HG03045 (cell line): ENCODE data around the gene ADM5.

ENCODE experiments used
- ATAC-seq: cut with Tn5 transposase; IDR thresholded peaks from one replicate; pipeline ENCODE4 v1.9.1; 2021; ENCODE audit warnings: mild to moderate bottlenecking, moderate library complexity; ENCODE audit not compliant: unreplicated experiment

The ADM5 gene

DNA sequence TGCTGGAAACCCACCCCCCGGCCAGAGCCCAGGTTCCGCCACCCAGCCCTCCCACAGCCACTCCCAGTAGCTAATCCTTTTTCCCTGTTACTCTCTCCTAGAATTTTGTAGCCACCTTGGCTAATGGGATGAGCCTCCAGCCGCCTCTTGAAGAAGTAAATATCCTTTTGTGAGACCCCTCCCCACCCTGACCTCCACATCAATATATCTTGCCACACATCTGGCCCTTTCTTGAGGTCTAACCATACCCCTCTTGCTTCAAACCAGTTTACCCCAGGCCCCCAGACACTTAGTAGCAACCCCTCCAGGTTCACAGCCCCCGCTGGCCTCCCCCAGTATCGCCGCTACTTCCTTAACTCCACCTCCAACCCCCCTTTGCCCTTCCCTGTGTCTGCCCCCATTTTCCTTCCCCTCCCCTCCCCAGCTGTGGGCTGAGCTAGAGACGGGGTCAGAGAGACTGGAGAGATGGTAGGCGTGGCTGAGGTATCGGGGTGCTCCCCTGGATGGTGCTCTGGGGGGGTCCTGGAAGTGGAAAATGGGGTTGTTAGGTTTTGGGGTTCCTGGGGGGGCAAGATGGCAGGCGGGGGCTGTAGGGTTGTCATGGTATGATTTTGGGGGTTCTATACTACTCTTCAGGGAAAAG lies 9.5 kb upstream of the ADM5 start:
- ATAC-seq, result no peak

DNA sequence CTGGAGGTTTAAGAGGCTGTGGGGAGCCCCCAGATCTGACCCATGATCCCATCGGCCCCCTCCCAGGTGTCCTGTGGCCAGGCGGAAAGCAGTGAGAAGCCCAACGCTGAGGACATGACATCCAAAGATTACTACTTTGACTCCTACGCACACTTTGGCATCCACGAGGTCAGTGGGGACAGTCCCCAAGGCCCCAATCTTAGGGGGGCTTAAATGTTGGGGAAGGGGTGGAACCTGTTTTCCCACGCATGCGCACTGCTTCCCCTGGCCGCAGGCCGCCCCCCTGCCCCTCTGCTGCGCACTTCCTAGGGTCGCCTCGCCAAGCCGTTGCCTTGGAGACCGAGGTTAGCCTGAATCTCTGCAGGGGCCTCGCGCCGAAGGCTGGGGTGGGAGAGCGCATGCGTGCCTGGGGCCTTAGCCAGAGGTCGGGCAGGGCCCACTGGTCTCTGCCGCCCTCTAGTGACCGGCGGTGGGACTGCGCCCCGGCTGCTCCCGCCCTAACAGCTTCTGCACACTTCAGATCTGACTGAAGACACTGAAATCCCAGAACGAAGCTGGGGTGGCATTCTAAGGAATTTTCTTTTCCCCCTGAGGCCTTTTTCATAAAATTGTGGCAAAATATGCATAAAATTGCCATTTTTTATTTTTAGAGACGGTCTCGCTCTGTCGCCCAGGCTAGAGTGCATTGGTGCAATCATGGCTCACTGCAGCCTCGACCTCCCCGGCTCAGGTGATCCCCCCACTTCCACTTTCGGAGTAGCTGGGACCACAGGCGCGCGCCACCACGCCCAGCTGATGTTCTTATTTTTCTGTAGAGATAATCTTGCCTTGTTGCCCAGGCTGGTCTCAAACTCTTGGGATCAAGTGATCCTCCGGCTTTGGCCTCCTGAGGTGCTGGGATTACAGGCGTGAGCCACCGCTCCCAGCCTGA lies 8.7 kb upstream of the ADM5 start:
- no peak for ATAC-seq

DNA sequence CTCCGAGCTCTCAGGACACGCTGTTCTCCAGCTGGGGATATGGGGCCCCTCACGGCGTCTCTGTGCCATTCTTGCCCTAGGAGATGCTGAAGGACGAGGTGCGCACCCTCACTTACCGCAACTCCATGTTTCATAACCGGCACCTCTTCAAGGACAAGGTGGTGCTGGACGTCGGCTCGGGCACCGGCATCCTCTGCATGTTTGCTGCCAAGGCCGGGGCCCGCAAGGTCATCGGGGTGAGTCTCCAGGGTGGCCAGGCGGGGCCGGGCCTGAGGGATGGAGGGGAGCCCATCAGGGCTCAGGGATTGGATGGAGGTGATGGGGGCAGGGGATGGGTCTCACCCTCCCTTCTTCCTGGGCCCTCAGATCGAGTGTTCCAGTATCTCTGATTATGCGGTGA lies 7.6 kb upstream of the ADM5 start:
- no peak for ATAC-seq

DNA sequence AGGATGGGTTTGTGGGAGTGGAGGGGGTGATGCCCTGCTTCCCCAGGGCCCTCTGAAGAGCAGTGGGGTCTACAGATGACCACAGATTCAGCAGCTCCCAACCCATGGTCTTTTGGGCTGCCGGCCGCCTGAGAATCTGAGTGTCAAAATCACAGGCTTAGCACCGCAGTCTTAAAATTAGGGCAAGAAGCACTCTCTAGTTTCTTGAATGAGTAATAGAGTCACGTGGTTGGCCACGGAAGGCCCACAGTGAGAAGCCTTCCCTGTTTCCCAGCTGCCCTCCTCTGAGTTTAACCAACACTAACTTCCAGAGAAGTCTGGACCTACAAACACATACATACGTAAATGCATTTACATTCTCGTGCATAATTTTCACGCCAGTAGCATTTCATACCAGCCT lies 7.1 kb upstream of the ADM5 start:
- ATAC-seq, result no peak

DNA sequence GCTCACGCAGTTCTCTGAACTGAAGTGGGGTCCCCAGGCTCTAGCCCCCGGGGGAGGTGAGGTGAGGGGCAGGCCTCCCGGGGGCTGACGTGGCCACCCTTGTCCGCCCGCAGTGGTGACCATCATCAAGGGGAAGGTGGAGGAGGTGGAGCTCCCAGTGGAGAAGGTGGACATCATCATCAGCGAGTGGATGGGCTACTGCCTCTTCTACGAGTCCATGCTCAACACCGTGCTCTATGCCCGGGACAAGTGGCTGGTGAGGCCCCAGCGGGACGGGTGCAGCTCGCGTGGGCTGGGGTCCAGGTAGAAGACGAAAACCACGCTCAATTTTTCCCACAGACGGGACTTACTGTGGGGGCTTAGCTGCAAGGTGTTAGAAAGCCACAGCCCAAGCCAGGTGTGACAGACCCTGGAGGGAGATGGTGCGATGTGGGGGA lies 5.6 kb upstream of the ADM5 start:
- ATAC-seq, result no peak

DNA sequence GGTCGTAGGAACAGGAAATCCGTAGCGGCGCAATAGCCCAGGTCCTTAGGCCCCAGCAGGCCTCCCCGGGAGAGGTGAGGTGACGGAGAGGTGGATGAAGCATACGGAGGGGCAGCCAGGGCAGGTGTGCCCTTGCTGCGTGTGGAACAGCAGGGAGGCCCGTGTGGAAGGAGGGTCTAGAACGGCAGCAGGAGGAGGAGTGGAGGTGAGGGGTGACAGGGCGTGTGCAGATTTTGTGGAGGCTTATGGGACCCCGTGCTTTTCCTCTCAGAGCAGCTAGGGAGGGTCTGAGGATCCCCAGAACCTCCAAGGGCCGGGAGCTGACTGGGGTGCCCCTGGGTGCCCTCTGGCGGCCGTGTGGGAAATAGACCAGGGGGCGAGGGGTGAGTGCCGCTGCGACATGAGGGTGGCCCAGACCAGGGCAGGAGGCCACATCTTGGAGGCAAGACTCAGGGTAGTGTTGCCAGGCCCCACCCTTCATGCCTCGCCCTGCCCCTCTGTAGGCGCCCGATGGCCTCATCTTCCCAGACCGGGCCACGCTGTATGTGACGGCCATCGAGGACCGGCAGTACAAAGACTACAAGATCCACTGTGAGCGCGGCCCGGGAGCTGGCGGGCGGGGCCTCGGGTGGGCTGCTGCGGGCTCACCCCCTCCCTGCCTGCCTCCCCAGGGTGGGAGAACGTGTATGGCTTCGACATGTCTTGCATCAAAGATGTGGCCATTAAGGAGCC lies 5.0 kb upstream of the ADM5 start:
- no peak for ATAC-seq

DNA sequence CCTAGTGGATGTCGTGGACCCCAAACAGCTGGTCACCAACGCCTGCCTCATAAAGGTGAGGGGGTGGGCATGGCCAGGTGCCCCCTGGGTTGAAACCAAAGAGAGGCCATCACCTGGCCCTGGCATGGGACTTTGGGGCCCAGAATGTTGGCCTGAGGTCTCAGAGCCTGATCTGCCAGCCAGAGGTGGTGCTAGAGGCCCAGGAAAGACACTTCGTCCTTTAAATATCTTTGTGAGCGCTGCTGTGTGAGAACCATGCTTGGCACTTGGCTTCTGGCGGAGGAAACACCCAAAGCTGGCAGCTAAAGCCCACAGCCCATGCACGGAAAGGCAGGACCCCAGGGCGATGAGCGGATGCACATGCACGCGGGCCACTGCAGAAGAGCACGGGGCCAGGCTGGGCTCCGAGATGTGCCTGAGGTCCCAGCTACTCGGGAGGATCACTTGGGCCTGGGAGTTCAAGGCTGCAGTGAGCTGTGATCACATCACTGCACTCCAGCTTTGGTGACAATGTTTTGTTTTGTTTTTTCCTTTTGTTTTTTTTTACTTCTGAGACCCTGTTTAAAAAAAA lies 4.3 kb upstream of the ADM5 start:
- no peak for ATAC-seq

DNA sequence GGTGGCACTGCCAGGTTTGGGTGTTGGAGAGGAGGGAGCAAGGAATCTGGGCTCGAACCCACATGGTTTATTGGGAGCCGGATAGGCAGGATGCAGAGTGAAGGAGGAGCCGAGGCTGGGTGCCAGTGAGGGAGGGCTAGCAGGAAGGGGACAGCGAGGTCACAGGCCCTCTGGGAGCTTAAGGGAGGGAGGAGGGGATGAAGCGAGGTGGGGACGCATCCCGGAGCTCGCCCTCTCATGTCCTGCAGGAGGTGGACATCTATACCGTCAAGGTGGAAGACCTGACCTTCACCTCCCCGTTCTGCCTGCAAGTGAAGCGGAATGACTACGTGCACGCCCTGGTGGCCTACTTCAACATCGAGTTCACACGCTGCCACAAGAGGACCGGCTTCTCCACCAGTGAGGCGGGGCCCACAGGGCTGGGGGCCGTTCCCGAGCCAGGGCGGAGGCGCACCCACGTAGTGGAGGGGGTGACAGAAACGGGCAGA lies 3.5 kb upstream of the ADM5 start:
- ATAC-seq, result no peak

DNA sequence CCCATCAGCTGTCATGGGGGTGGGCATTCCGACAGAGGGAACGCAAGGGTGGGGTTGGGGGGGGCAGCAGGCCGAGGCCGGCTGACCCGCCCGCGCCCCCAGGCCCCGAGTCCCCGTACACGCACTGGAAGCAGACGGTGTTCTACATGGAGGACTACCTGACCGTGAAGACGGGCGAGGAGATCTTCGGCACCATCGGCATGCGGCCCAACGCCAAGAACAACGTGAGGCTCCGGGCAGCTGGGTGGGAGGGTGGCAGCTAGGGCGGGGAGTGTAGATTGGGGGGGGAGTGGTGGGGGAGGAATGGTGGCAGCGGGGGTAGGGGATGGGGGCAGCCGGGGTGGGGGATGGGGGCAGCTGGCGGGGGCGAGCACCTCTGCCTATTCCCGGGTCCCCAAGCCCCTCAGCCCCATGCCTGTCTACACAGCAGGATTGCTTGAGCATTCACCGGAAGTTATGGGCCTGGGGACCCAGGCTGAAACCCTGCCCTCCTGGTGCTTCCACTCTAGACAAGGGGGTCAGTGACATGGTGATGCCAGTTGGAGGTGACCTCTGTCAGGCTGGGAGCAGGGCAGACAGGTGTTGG lies 2.8 kb upstream of the ADM5 start:
- no peak for ATAC-seq

DNA sequence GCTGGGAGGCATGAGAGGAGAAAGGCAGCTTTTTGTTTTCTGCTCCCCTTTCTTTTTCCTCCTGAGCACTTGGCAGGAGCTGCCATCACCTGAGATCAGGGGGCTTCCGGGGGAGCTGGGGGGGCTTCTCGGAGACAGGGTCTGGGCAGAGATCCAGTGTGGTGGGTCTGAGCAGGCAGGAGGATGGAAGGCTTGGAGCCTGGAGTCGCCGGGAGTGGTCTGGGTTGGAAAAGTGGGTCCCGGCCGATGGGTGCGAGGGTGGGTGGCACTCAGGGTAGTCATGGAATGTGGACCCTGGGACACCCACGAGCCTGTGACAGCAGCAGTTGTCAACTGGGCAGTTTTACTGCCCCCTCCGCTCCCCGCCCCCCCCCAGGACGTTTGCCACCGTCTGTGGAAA lies 2.2 kb upstream of the ADM5 start:
- no peak for ATAC-seq

DNA sequence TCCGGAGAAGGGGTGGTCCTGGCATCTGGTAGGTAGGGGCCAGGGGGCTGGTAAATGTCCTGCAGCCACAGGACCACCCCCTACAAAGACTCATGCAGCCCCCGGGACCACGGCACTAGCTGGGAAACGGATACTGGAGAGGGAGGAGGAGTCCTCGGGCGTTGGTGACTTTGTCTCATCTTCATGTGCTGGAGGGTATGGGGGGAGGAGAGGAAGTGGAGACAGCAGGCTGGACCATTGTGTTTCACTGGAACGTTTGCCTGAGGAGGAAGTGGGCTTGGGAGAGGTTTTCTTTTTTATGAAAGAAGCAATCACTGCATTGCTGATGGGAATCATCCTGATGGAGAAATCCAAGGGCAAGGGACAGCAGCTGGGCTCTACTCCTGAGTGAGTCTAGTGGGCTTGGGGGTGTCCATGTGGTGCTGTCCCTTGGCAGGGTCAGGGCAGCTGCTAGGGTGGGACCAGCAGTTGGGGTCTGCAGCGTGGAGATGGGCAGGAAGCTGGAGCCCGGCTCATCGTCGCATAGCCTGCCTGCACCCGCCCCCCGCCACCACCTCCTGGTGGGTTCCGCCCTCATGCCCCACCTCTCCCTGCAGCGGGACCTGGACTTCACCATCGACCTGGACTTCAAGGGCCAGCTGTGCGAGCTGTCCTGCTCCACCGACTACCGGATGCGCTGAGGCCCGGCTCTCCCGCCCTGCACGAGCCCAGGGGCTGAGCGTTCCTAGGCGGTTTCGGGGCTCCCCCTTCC lies 1.7 kb upstream of the ADM5 start:
- no peak for ATAC-seq

DNA sequence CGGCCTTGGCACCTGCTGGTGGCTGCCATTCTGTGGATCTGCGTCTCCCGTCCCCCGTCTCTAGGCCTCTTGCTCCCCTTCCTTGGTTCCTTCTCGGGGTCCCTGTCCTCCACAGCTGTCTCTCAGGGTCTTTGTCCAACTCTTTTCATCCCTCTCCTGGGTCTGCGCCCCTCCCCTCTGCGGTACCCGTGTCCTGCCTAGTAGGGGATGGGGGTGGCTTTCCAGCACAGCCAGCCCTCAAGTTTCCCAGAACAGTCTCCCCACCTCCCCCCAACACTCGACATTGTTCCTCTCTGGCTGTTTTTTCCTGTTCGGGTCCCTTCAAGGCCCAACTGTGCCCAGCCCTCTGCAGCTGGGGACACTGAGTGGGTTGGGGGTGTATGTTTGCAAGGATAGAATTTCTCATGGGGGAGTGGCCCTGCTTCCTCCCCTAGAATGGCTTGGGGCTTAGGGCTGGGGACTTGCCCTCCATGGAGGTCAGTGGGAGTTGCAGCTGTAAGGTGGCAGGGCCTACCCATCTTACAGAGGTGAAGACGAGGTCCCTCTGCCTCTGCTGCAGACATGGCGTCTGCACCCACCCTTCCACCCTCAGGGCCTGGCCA lies 762 bp upstream of the ADM5 start:
- no peak for ATAC-seq

DNA sequence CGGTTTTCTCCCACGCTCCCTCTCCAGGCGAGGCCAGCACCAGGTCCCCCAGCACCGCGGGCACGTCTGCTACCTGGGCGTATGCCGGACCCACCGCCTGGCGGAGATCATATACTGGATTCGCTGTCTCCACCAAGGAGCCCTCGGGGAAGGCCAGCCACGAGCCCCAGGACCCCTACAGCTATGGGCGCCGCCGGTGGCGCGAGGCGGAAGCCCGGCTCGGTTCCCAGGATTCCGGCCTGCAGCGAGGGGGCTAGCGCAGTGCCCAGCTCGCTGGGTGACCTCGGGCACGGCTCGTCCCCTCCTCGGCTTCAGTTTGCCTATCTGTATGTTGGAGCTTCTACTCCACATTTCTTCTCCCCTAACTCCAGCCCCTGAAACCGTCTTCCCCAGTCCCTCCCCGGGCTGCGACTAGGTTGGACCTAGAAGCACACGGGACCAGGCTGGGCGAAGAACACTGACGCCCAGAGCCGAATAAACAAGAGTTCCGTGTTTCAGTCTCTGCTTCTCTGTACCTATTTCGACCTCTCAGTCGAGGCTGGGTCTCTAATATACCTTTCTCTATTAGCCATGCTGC lies 773 bp downstream of the ADM5 start:
- no peak for ATAC-seq

DNA sequence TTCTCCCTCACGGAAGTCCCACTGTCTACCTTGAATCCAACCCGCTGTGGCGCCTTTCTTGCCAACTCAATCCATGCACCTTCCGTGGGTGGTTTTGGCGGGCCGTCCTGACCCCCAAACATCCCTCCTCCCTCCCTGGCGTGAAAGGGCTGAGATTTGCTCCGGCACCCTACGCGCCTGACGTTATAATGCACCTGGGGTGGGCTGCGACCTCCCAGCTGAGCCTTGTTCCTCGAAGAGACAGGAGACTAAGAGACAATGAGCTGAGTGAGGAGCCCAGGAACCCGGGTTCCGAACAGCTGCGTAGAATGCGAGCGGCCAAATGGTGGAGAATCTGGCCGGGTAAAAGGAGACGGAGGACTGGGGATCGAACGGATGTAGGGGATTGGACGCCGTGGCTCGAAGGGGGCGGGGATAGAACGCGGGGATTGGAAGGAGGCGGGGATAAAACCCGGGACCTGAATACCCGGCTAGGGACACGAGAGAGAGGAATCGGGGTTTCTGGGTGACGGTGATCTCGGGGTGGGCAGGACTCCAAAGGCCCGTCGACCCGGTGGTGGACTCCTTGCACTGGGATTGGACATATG lies 1.4 kb downstream of the ADM5 start, which contains the start of gene CPT1C:
CPT1C (plus strand) TSS at position 461 of the 587 bp plus-strand sequence. CDS start 1,137 bp downstream, outside the sequence.
- ATAC-seq, result no peak

DNA sequence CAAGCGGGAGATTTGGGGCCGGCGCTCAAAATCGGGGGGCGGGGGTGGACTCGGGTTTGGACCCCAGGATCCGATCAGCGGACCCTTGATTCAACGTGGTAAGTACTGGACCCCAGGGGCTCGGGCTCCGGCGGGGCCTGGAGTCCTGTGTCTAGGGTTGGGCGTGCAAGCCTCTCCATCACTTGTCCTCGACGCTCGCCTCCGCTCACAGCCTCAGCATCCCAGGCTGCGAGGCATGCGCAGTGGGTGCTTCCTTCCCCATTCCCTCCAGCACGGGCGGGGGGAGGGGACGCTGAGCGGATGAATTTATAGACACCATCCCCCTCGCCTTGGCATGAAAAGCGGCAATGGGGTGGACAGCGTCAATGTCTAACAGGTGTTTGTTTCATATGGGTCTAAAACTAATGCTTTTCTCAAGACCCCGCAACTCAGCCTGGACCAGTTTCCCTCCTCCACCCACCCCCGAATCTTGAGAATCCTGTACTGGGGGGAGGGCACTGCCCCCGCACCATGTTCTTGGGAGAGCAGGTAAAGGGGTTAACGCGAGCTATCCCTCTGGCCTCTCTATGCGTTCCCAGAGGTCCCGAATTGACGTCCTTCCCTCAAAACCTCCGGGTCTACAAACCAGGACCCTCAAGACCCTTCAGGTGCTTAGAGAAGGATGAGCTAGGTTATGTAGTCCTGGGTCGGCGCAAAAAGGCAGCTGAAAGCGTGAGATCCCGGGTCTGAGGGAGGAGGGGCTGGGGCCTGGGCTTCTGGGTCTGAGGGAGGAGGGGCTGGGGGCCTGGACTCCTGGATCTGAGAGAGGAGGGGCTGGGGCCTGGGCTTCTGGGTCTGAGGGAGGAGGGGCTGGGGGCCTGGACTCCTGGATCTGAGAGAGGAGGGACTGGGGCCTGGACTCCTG lies 2.1 kb downstream of the ADM5 start:
- no peak for ATAC-seq

DNA sequence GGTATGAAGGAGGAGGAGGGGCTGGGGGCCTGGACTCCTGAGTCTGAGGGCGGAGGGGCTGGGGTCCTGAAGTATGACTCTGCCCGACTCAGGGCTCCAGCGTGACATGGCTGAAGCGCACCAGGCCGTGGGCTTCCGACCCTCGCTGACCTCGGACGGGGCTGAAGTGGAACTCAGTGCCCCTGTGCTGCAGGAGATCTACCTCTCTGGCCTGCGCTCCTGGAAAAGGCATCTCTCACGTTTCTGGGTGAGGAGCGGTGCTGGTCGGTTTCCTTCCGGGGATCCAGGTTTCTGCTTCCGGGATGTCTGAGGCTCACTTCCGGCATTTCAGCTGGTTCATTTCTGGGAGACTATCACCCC lies 2.7 kb downstream of the ADM5 start:
- no peak for ATAC-seq

DNA sequence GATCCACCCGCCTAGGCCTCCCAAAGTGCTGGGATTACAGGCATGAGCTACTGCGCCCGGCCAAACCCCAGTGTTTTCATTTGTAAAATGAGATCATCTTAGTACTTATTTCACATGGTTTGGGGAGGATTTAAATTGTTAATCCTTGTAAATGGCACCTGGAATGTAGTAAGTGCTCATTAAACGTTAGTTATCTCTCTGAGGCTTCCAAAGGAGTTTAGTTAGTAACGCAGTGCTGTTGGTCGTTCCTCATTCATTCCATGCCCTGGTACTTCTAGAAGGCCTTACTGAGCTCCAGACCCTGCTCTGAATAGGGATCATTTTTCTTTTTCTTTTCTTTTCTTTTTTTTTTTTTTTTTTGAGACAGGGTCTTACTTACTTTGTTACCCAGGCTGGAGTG lies 6.7 kb downstream of the ADM5 start:
- no peak for ATAC-seq

DNA sequence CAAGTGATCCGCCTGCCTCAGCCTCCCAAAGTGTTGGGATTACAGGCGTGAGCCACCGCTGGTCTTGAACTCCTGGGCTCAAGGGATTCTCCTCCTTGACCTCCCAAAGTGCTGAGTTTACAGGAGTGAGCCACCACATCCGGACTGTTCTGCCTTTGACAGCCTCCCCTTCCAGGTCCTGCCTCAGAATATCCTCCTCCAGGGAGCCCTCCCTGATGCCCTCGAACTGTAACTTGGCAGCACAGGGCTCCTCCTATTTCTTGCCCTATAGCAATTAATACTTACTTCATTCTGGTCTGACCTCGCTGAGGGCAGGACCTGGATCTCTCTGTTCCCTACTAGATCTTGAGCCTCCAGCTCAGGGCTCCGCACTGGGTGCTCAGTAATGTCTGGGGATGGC lies 7.5 kb downstream of the ADM5 start:
- no peak for ATAC-seq
